Glomerular endothelial cell (primary cell): Measurements from ENCODE around the gene PLA2G2D. TPM values are rescaled to one million over a fixed set of nuclear protein-coding genes. Genes with fewer than 3 reads are reported as not detected.
"Not testable (repeated sequence)": the region's sequence is repeated elsewhere in the genome, so short reads cannot be mapped to it uniquely, and the experiment has no call there.

Source experiments
- DNase-seq: peaks from one replicate; pipeline ENCODE4 v3.0.0-alpha.2; 2011; ENCODE audit warnings: low read depth, low spot score; ENCODE audit errors: extremely low read depth
- total RNA-seq: library from RNA; depleted of rRNA; stranded (reverse); fragments of >200 nt; gene quantifications from 2 replicates; pipeline ENCODE4 v1.2.3, GENCODE V29; 2015

The PLA2G2D gene
- total RNA-seq, 1 donor from 2014 or later, result not detected

- no peak for DNase-seq
Observed at GRCh38 chr1:20143318-20143717, 24.0 kb upstream of the PLA2G2D start.

GRCh38 chr1:20142001-20142710, 22.8 kb upstream of the PLA2G2D start:
- no peak for DNase-seq

GRCh38 chr1:20141466-20141865, 22.1 kb upstream of the PLA2G2D start:
- DNase-seq, result no peak

GRCh38 chr1:20141001-20141400, 21.7 kb upstream of the PLA2G2D start:
- no peak for DNase-seq

- DNase-seq, result no peak
Observed at GRCh38 chr1:20139776-20140612, 20.7 kb upstream of the PLA2G2D start.

GRCh38 chr1:20138961-20139550, 19.7 kb upstream of the PLA2G2D start, which contains the start of gene PLA2G2F:
PLA2G2F (plus strand) TSS chr1:20139323; CDS start chr1:20139428, 105 bp downstream.
- DNase-seq, result no peak

- DNase-seq, result no peak
Observed at GRCh38 chr1:20138346-20138745, 19.0 kb upstream of the PLA2G2D start.

- DNase-seq, result no peak
Observed at GRCh38 chr1:20137604-20138003, 18.3 kb upstream of the PLA2G2D start.

GRCh38 chr1:20137055-20137454, 17.7 kb upstream of the PLA2G2D start:
- DNase-seq, result no peak

- no peak for DNase-seq
Observed at GRCh38 chr1:20136249-20136648, 16.9 kb upstream of the PLA2G2D start.

GRCh38 chr1:20134995-20135394, 15.7 kb upstream of the PLA2G2D start:
- no peak for DNase-seq

- not testable (repeated sequence) for DNase-seq
Observed at GRCh38 chr1:20130518-20130917, 11.2 kb upstream of the PLA2G2D start.

GRCh38 chr1:20126806-20127440, 7.6 kb upstream of the PLA2G2D start:
- DNase-seq, result no peak

GRCh38 chr1:20126041-20126805, 6.9 kb upstream of the PLA2G2D start:
- no peak for DNase-seq

- DNase-seq, result no peak
Observed at GRCh38 chr1:20125100-20125499, 5.8 kb upstream of the PLA2G2D start.

GRCh38 chr1:20124456-20125057, 5.2 kb upstream of the PLA2G2D start:
- no peak for DNase-seq

- no peak for DNase-seq
Observed at GRCh38 chr1:20123722-20124455, 4.6 kb upstream of the PLA2G2D start.

- no peak for DNase-seq
Observed at GRCh38 chr1:20120796-20121195, 1.5 kb upstream of the PLA2G2D start.

GRCh38 chr1:20117236-20117635, 2.1 kb downstream of the PLA2G2D start:
- DNase-seq, result no peak
